GM12878 (cell line): ENCODE results near the gene FGGY.

Source experiments
- CHD1 ChIP-seq: IDR thresholded peaks from 2 replicates; pipeline ENCODE4 v1.6.1; 2012; ENCODE audit warnings: low read depth, low read length, improper control_type of control experiment
- CTCF ChIP-seq, 3 experiments: IDR thresholded peaks in 2 of 3; conservative IDR thresholded peaks in 1 of 3; 2 replicates each; pipeline ENCODE4 v1.5.1; 2011; ENCODE audit warnings: low read depth in 3 of 3, low read length in 3 of 3, mild to moderate bottlenecking in 3 of 3, control low read depth in 2 of 3, moderate library complexity in 2 of 3, inconsistent platforms in 1 of 3, mixed read lengths in 1 of 3; ENCODE audit not compliant: control insufficient read depth in 2 of 3, insufficient read depth in 1 of 3; ENCODE audit errors: extremely low read depth in 1 of 3
- FOXM1 ChIP-seq: IDR thresholded peaks from 2 replicates; pipeline ENCODE4 v1.6.1; 2012; ENCODE audit warnings: low read depth, mild to moderate bottlenecking, inconsistent platforms, low read length, moderate library complexity
- GABPA ChIP-seq: IDR thresholded peaks from 2 replicates; pipeline ENCODE4 v1.6.1; 2014; ENCODE audit warnings: antibody characterized with exemption, low read depth, mild to moderate bottlenecking, inconsistent platforms
- POLR2A ChIP-seq: IDR thresholded peaks from 2 replicates; pipeline ENCODE4 v1.6.1; 2011; ENCODE audit warnings: low read depth, mild to moderate bottlenecking, low read length

GRCh38 chr1:59408608-59409240 lies 111.8 kb downstream of the FGGY start:
- TF ChIP-seq FOXM1 (no peak), CTCF (IDR thresholded peaks at IDR 0.05 in 2 of 3, conservative IDR thresholded peaks at IDR 0.05 in 1 of 3; ENCODE audit: control insufficient read depth in 2 of 3, extremely low read depth in 1 of 3, insufficient read depth in 1 of 3, low read depth in 3 of 3, low read length in 3 of 3) (no peak), GABPA (no peak), CHD1 (no peak), POLR2A (no peak)
